ENCODE data around the gene DDX31. TPM values are rescaled to one million over a fixed set of nuclear protein-coding genes. Genes with fewer than 3 reads are reported as not detected.
A peak's percentile ranks its signal among the peaks of the same experiment; 100 is the strongest.

Gene DDX31
- total RNA-seq, 2 experiments from 2014 or later: 20.9 to 22.8 TPM

DNA sequence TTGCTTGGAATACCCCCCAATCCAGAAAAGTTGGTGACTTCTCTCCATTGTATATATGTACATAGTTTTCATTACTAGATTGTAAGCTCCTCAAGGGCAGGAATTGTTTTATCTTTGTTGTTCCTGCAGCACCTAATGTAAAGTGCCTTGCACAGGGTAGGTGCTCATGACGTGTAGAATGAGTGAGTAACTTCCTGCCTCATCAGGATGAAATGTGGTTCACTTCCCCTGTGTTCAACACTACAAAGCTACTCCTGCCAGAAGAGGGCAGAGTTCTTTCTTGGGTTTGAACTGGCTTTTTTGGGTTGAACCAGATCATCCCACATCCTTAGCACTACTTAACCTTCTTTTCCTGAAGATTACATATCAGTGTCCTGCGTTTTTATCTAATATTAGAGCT lies 24.4 kb upstream of the DDX31 start:
- H3K27me3 Mint-ChIP-seq: peaks cover 2% of the 10 kb centered on the region
- H3K9me3 Mint-ChIP-seq: peaks cover 25% of the 10 kb centered on the region
- intact Hi-C loops (cut with micrococcal nuclease): no loop called here
- peaks cover 6% of the 10 kb centered on the region for H3K4me1 Mint-ChIP-seq (ENCODE audit: low read depth)
- no peak overlapping the region for H3K4me3 Mint-ChIP-seq
- POLR2A ChIA-PET: interaction anchor here (1.4 kb wide), 1 partner anchor 342 kb away, joined by 3 read pairs; no protein-coding TSS in a partner anchor
- no peak overlapping the region for H3K27ac Mint-ChIP-seq
- DNase-seq (peak; percentile 36), ATAC-seq (peak; percentile 92)
- CTCF ChIA-PET: interaction anchor here (0.8 to 1.4 kb wide), 4 partner anchors 17 to 185 kb away, joined by 3 read pairs; partner anchors contain the start of gene SPACA9
- peaks cover 37% of the 10 kb centered on the region for H3K36me3 Mint-ChIP-seq (ENCODE audit: low read depth)
- TF ChIP-seq, protein P1, sequence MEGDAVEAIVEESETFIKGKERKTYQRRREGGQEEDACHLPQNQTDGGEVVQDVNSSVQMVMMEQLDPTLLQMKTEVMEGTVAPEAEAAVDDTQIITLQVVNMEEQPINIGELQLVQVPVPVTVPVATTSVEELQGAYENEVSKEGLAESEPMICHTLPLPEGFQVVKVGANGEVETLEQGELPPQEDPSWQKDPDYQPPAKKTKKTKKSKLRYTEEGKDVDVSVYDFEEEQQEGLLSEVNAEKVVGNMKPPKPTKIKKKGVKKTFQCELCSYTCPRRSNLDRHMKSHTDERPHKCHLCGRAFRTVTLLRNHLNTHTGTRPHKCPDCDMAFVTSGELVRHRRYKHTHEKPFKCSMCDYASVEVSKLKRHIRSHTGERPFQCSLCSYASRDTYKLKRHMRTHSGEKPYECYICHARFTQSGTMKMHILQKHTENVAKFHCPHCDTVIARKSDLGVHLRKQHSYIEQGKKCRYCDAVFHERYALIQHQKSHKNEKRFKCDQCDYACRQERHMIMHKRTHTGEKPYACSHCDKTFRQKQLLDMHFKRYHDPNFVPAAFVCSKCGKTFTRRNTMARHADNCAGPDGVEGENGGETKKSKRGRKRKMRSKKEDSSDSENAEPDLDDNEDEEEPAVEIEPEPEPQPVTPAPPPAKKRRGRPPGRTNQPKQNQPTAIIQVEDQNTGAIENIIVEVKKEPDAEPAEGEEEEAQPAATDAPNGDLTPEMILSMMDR (IDR thresholded peaks at IDR 0.05): peak; percentile 43

DNA sequence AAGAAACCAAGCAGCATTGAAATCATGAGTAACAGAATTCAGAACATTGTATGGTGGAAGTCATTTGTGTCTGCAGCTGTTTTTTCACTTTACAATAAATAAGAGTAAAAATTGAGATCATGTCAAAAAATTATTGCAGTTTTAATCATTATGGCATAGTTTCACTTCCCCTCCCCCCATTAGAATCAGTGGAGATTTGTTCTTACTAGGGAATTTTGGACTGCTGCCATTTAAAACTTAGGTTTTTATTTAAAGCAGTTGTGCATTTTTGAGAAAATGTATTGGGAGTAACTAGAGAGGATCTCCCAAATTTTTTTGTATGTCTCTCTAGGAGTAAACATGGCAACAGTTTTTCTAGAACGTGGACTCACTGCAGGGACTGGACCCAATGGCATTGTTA lies 20.9 kb upstream of the DDX31 start:
- ChIA-PET CTCF (no interaction called here), POLR2A (no interaction called here)
- peaks cover 52% of the 10 kb centered on the region for H3K36me3 Mint-ChIP-seq (ENCODE audit: low read depth)
- no peak overlapping the region for H3K27ac Mint-ChIP-seq
- H3K4me3 Mint-ChIP-seq: no peak overlapping the region
- intact Hi-C loops (cut with micrococcal nuclease): no loop called here
- TF ChIP-seq, protein P1 (IDR thresholded peaks at IDR 0.05): no peak
- H3K4me1 Mint-ChIP-seq (ENCODE audit: low read depth): peaks cover 11% of the 10 kb centered on the region
- no peaks in the 10 kb centered on the region for H3K27me3 Mint-ChIP-seq
- DNase-seq (no peak), ATAC-seq (no peak)
- H3K9me3 Mint-ChIP-seq: peaks cover 4% of the 10 kb centered on the region

DNA sequence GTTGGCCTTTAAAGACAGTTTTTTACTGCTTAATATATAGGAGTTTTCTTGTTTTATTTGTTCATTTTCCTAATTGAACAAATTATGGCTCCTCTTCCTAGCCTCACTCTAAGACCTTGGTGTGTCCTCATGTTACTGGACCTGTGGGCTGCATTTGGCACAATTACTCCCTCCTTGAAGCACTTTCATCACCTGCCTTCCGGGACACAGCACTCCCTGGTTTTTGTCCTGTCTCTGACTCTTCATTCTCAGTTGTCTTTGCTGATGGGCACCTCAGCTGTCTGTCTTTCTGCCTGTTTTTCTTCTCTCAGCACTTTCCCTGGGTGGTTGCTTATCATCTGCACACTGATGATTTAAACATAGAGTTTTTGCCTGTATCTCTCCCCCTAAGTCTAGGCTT lies 14.1 kb upstream of the DDX31 start:
- Mint-ChIP-seq H3K27ac (no peak overlapping the region), H3K27me3 (no peaks in the 10 kb centered on the region), H3K4me1 (ENCODE audit: low read depth) (peaks cover 35% of the 10 kb centered on the region), H3K9me3 (no peaks in the 10 kb centered on the region), H3K4me3 (no peak overlapping the region), H3K36me3 (ENCODE audit: low read depth) (peaks cover 60% of the 10 kb centered on the region)
- DNase-seq (no peak), ATAC-seq (no peak)
- ChIA-PET POLR2A (interaction anchor here (1.7 kb wide), 1 partner anchor 12 kb away, joined by 4 read pairs; no protein-coding TSS in a partner anchor), CTCF (no interaction called here)
- TF ChIP-seq, protein P1 (IDR thresholded peaks at IDR 0.05): no peak
- intact Hi-C loops (cut with micrococcal nuclease): no loop called here

DNA sequence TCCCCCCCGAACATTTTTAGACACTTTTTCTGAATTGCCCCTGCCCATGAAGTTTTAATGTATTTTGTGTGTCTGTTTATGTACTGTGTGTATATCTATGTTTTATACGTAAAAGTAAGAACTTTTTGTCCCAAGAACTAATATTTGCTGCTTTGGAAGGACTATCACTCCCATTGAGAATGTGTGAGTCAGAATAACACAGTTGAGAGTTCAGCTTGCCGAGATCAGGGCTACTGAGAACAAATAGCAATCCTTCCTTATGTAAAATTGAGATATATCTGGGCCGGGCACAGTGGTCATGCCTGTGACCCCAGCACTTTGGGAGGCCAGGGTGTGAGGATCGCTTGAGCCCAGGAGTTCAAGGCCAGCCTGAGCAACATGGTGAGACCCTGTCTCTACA lies 11.8 kb upstream of the DDX31 start:
- intact Hi-C loops (cut with micrococcal nuclease): no loop called here
- H3K27me3 Mint-ChIP-seq: no peaks in the 10 kb centered on the region
- H3K36me3 Mint-ChIP-seq (ENCODE audit: low read depth): peaks cover 64% of the 10 kb centered on the region
- ChIA-PET POLR2A (no interaction called here), CTCF (no interaction called here)
- no peak for DNase-seq
- H3K9me3 Mint-ChIP-seq: no peaks in the 10 kb centered on the region
- H3K4me1 Mint-ChIP-seq (ENCODE audit: low read depth): peaks cover 41% of the 10 kb centered on the region
- TF ChIP-seq, protein P1 (IDR thresholded peaks at IDR 0.05): no peak
- no peak overlapping the region for H3K4me3 Mint-ChIP-seq
- ATAC-seq: no peak
- H3K27ac Mint-ChIP-seq: no peak overlapping the region

DNA sequence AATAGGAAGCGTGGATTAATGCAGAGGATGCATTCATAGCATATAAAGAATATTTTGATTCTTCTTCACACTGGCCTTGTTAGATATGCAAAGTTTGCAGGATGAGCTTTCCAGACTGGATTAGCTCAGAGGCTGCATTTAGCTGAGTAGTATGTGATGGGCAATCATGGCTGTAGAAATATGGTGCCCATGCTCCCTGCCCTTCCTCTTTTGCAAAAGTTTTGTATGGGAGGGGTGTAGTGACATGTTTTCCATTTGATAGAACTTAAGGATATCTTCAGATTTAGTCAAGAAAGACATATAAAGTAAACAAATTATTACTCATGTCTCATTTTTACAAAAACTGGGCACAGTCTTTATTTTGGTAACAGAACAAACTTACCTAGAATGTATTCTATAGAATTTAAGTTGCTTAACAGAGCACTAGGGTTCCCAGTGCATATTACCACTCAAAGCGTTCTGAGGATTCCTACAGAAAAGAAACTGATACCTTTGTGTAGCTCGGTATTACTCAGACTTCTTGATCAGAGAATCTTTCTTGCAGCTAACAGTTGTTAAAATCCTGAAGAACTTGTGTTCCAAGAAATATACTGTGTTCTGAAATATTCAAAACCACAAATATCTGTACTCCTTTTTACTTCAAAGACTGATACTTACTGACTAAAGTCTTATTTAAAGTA lies 10.3 kb upstream of the DDX31 start:
- no peak overlapping the region for H3K4me3 Mint-ChIP-seq
- ATAC-seq: peak; percentile 91
- H3K27ac Mint-ChIP-seq: peak overlapping the region; percentile 12

More for the DNA sequence above, 10.3 kb upstream of the DDX31 start:
- TF ChIP-seq, protein P1 (IDR thresholded peaks at IDR 0.05): no peak
- Mint-ChIP-seq H3K27me3 (no peaks in the 10 kb centered on the region), H3K36me3 (ENCODE audit: low read depth) (peaks cover 58% of the 10 kb centered on the region), H3K9me3 (no peaks in the 10 kb centered on the region), H3K4me1 (ENCODE audit: low read depth) (peaks cover 40% of the 10 kb centered on the region)
- ChIA-PET POLR2A (interaction anchor here (1.5 to 2.4 kb wide), 2 partner anchors 8 to 10 kb away, joined by 4 to 13 read pairs; partner anchors contain the start of genes DDX31 and GTF3C4), CTCF (interaction anchor here (1.2 kb wide), 1 partner anchor 89 kb away, joined by 5 read pairs; no protein-coding TSS in a partner anchor)
- DNase-seq: no peak
- intact Hi-C loops (cut with micrococcal nuclease): no loop called here

Data from activated CD8-positive, alpha-beta T cell treated with anti-CD3 and anti-CD28 coated beads for 36 hours (primary cell).